Measurements from ENCODE around the gene RAET1E. TPM values are rescaled to one million over a fixed set of nuclear protein-coding genes. Genes with fewer than 3 reads are reported as not detected.
"Not testable (repeated sequence)": the region's sequence is repeated elsewhere in the genome, so short reads cannot be mapped to it uniquely, and the experiment has no call there.

The RAET1E gene
- total and polyA plus RNA-seq, 2 experiments from 2014 or later: not detected

GRCh38 chr6:149851461-149852110, 46.3 kb downstream of the RAET1E start (continued):
- TF ChIP-seq REST (IDR thresholded peaks at IDR 0.05; ENCODE audit: unreplicated experiment) (no peak), ZNF331 (CRISPR knock-in tag; IDR thresholded peaks at IDR 0.05; ENCODE audit: low read depth) (no peak), POLR2AphosphoS5 (IDR thresholded peaks at IDR 0.05; ENCODE audit: low read depth) (no peak), STAT1 (IDR thresholded peaks at IDR 0.05; ENCODE audit: unreplicated experiment) (no peak)

- H3K4me3 Mint-ChIP-seq; H3F3A ChIP-seq (replicated peaks; ENCODE audit: low read depth); H3K79me2 ChIP-seq (replicated peaks; ENCODE audit: insufficient read depth); H2AFZ ChIP-seq; H3K4me1 ChIP-seq (ENCODE audit: insufficient read depth); H3K27ac Mint-ChIP-seq; H3K27me3 ChIP-seq (ENCODE audit: insufficient read depth); H3K27ac ChIP-seq (ENCODE audit: low read depth); ATAC-seq; H4K20me1 ChIP-seq (replicated peaks; ENCODE audit: insufficient read depth); DNase-seq (ENCODE audit: low spot score); H3K36me3 Mint-ChIP-seq (ENCODE audit: low read depth); H3K4me3 ChIP-seq; H3K36me3 ChIP-seq (ENCODE audit: insufficient read depth); H3K4me1 Mint-ChIP-seq; H3K27me3 Mint-ChIP-seq (ENCODE audit: insufficient read depth, low read depth, poor library complexity); H3K9me2 ChIP-seq (ENCODE audit: insufficient read depth); H3K9me3 Mint-ChIP-seq; H3K4me2 ChIP-seq: not testable (repeated sequence)
These were observed 49.6 kb downstream of the RAET1E start for GRCh38 chr6:149848343-149848742.

Other genes starting within 250 kb of the RAET1E start
- gene KATNA1, start 249.4 kb downstream of the RAET1E start, total RNA-seq (2014; rRNA removed; shearing (Covaris generic)): 21.4 and 26.3 TPM in 2 replicates
- gene KATNA1, start 249.4 kb downstream of the RAET1E start, polyA plus RNA-seq (2016; fragmentation: Nextera tagmentation; extraction: Ambion mirVana): 17.2 and 19.1 TPM in 2 replicates
- 17.2 and 18.8 TPM in 2 replicates for gene LATS1, start 180.0 kb downstream of the RAET1E start, total RNA-seq (2014; rRNA removed; shearing (Covaris generic))
- gene LATS1, start 180.0 kb downstream of the RAET1E start, polyA plus RNA-seq (2016; fragmentation: Nextera tagmentation; extraction: Ambion mirVana): 6.7 and 7.5 TPM in 2 replicates
- 71.8 and 87.2 TPM in 2 replicates for gene NUP43, start 151.6 kb downstream of the RAET1E start, total RNA-seq (2014; rRNA removed; shearing (Covaris generic))
- gene NUP43, start 151.6 kb downstream of the RAET1E start, polyA plus RNA-seq (2016; fragmentation: Nextera tagmentation; extraction: Ambion mirVana): 20.8 and 23.4 TPM in 2 replicates
- gene PCMT1, start 148.4 kb downstream of the RAET1E start, total RNA-seq (2014; rRNA removed; shearing (Covaris generic)): 161 and 168 TPM in 2 replicates
- 79.5 and 87.6 TPM in 2 replicates for gene PCMT1, start 148.4 kb downstream of the RAET1E start, polyA plus RNA-seq (2016; fragmentation: Nextera tagmentation; extraction: Ambion mirVana)
- 31.5 and 37.1 TPM in 2 replicates for gene LRP11, start 33.8 kb downstream of the RAET1E start, total RNA-seq (2014; rRNA removed; shearing (Covaris generic))
- gene LRP11, start 33.8 kb downstream of the RAET1E start, polyA plus RNA-seq (2016; fragmentation: Nextera tagmentation; extraction: Ambion mirVana): 9.3 and 10.8 TPM in 2 replicates
- not detected in 2 replicates for gene RAET1G, start 25.0 kb upstream of the RAET1E start, total RNA-seq (2014; rRNA removed; shearing (Covaris generic))
- not detected in 2 replicates for gene RAET1G, start 25.0 kb upstream of the RAET1E start, polyA plus RNA-seq (2016; fragmentation: Nextera tagmentation; extraction: Ambion mirVana)
- 1.1 TPM in 1 of 2 replicates, not detected in the other for gene ULBP2, start 43.9 kb upstream of the RAET1E start, total RNA-seq (2014; rRNA removed; shearing (Covaris generic))
- 0.21 TPM in 1 of 2 replicates, not detected in the other for gene ULBP2, start 43.9 kb upstream of the RAET1E start, polyA plus RNA-seq (2016; fragmentation: Nextera tagmentation; extraction: Ambion mirVana)
- gene ULBP1, start 65.8 kb upstream of the RAET1E start, total RNA-seq (2014; rRNA removed; shearing (Covaris generic)): 1.0 and 1.7 TPM in 2 replicates
- 0.74 and 1.3 TPM in 2 replicates for gene ULBP1, start 65.8 kb upstream of the RAET1E start, polyA plus RNA-seq (2016; fragmentation: Nextera tagmentation; extraction: Ambion mirVana)
- not detected in 2 replicates for gene RAET1L, start 127.4 kb upstream of the RAET1E start, total RNA-seq (2014; rRNA removed; shearing (Covaris generic))
- gene RAET1L, start 127.4 kb upstream of the RAET1E start, polyA plus RNA-seq (2016; fragmentation: Nextera tagmentation; extraction: Ambion mirVana): not detected in 2 replicates
- 3.3 and 4.2 TPM in 2 replicates for gene ULBP3, start 171.0 kb upstream of the RAET1E start, total RNA-seq (2014; rRNA removed; shearing (Covaris generic))
- gene ULBP3, start 171.0 kb upstream of the RAET1E start, polyA plus RNA-seq (2016; fragmentation: Nextera tagmentation; extraction: Ambion mirVana): 0.56 and 0.60 TPM in 2 replicates
- gene PPP1R14C, start 244.9 kb upstream of the RAET1E start, total RNA-seq (2014; rRNA removed; shearing (Covaris generic)): 0.62 and 1.4 TPM in 2 replicates
- gene PPP1R14C, start 244.9 kb upstream of the RAET1E start, polyA plus RNA-seq (2016; fragmentation: Nextera tagmentation; extraction: Ambion mirVana): 0.90 and 1.1 TPM in 2 replicates